Ovary (tissue), 1 donor: ENCODE measurements around the gene HEPACAM.

Experiments used
- EP300 ChIP-seq: sonication (generic); formaldehyde crosslinking; IDR thresholded peaks from one replicate; pipeline ENCODE4 v1.6.1; 2017; ENCODE audit warnings: antibody characterized with exemption
- POLR2A ChIP-seq: fragments of 450-650 bp; IDR thresholded peaks from one replicate; pipeline ENCODE4 v1.6.1; 2017; ENCODE audit warnings: antibody characterized with exemption, mild to moderate bottlenecking, moderate library complexity

DNA sequence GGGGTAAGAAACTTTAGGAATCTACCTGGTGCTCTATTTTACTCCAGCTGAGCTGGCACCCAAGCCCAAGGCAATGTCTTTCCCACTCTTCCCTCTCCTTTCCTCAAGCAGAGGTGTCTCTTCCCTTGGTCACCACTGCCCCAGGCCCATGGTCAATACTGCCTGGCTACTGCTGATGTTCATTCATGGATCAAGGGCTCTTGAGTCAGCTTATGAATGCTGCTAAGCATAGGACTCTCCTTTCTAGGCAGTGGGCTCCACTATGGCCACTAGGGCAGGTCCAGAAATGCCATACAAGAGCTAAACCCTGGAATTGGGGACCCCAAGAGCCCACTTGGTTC, 19.5 kb downstream of the HEPACAM start:
- no peak for TF ChIP-seq EP300
- TF ChIP-seq POLR2A, result no peak
